Nephron (organoid): ENCODE measurements around the gene ERP27.

Experiments
- H3K27ac Mint-ChIP-seq, 3 experiments: 2 replicates each; pipeline ENCODE4 v1.8.0; 2020; ENCODE audit warnings: mixed read lengths in 3 of 3, mild to moderate bottlenecking in 2 of 3, moderate library complexity in 1 of 3
- H3K27me3 Mint-ChIP-seq: 2 replicates; pipeline ENCODE4 v1.8.0; 2021; ENCODE audit warnings: low read depth, mild to moderate bottlenecking, moderate library complexity, mixed read lengths
- H3K36me3 Mint-ChIP-seq: 2 replicates; pipeline ENCODE4 v1.8.0; 2020; ENCODE audit warnings: low read depth, mixed read lengths
- H3K4me1 Mint-ChIP-seq: 2 replicates; pipeline ENCODE4 v1.8.0; 2020; ENCODE audit warnings: mixed read lengths
- H3K4me3 Mint-ChIP-seq, 3 experiments: 2 replicates each; pipeline ENCODE4 v1.8.0; 2020; ENCODE audit warnings: mild to moderate bottlenecking in 3 of 3, mixed read lengths in 3 of 3, moderate library complexity in 2 of 3
- H3K9me3 Mint-ChIP-seq: 2 replicates; pipeline ENCODE4 v1.8.0; 2020; ENCODE audit warnings: mixed read lengths
- TF ChIP-seq, protein P1 (sequence below), 3 experiments: fragments of 200-600 bp; sonication (generic); IDR thresholded peaks; one replicate each; pipeline ENCODE4 v1.5.0; 2021; ENCODE audit warnings: antibody characterized with exemption in 3 of 3; ENCODE audit not compliant: unreplicated experiment in 3 of 3

The ERP27 gene

DNA sequence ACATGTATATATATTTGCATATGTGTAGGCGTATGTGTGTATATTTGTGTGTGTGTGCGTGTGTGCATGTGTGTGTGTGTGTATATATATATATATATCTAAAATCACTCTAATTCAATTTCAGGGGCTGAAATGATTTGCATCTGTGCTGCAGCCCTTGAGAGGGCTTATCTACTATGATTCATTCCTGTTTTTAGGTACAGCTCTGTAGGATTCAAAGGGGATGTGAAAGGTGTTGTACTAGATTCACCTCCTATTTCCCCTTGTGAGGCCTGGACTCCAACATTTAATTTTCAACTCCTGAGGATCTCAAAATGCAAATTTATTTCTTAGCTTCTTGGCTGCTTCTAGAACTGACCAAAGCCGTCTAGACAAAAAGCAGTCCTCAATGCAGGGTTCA lies 11.1 kb downstream of the ERP27 start:
- Mint-ChIP-seq H3K4me1 (peaks cover 32% of the 10 kb centered on the region), H3K27me3 (no peaks in the 10 kb centered on the region), H3K4me3 (no peak overlapping the region), H3K9me3 (no peaks in the 10 kb centered on the region), H3K27ac (peak overlapping the region in 2 of 3 experiments; percentile 64 to 92), H3K36me3 (no peaks in the 10 kb centered on the region)
- TF ChIP-seq, protein P1, sequence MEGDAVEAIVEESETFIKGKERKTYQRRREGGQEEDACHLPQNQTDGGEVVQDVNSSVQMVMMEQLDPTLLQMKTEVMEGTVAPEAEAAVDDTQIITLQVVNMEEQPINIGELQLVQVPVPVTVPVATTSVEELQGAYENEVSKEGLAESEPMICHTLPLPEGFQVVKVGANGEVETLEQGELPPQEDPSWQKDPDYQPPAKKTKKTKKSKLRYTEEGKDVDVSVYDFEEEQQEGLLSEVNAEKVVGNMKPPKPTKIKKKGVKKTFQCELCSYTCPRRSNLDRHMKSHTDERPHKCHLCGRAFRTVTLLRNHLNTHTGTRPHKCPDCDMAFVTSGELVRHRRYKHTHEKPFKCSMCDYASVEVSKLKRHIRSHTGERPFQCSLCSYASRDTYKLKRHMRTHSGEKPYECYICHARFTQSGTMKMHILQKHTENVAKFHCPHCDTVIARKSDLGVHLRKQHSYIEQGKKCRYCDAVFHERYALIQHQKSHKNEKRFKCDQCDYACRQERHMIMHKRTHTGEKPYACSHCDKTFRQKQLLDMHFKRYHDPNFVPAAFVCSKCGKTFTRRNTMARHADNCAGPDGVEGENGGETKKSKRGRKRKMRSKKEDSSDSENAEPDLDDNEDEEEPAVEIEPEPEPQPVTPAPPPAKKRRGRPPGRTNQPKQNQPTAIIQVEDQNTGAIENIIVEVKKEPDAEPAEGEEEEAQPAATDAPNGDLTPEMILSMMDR (IDR thresholded peaks at IDR 0.05; ENCODE audit: unreplicated experiment in 3 of 3): no peak

DNA sequence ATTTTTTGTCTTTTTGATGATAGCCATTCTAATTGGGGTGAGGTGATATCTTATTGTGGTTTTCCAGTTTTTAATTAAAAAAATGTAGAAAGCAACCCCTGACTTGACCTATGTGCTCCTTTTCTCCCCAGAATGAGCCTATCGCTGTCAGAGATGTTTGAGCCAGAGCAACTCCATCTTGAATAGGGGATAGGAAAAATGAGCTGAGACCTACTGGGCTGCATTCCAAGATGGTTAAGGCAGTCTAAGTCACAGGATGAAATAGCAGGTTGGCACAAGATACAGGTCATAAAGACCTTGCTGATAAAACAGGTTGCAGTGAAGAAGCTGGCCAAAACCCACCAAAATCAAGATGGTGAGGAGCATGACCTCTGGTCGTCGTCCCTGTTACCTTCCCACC lies 13.8 kb downstream of the ERP27 start:
- Mint-ChIP-seq H3K27ac (no peak overlapping the region), H3K27me3 (no peaks in the 10 kb centered on the region), H3K9me3 (no peaks in the 10 kb centered on the region), H3K36me3 (no peaks in the 10 kb centered on the region), H3K4me1 (peaks cover 23% of the 10 kb centered on the region), H3K4me3 (no peak overlapping the region)
- TF ChIP-seq, protein P1 (IDR thresholded peaks at IDR 0.05; ENCODE audit: unreplicated experiment in 3 of 3): no peak

DNA sequence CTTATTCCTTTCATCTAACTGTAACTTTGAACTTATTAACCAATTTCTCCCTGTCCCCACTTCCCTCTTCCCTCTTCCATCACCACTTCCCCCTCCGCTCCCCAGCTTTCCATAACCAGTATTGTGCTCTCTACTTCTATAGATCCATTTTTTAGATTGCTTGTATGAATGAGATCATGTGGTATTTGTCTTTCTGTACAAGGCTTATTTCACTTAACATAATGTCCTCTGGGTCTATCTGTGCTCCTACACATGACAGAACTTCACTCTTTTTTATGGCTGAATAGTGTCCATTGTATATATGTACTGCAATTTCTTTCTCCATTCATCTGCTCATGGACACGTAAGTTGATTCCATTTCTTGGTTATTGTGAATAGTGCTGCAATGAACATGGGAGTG lies 14.4 kb downstream of the ERP27 start:
- Mint-ChIP-seq H3K27ac (no peak overlapping the region), H3K36me3 (no peaks in the 10 kb centered on the region), H3K27me3 (no peaks in the 10 kb centered on the region), H3K4me1 (peaks cover 22% of the 10 kb centered on the region), H3K4me3 (no peak overlapping the region), H3K9me3 (no peaks in the 10 kb centered on the region)
- TF ChIP-seq, protein P1 (IDR thresholded peaks at IDR 0.05; ENCODE audit: unreplicated experiment in 3 of 3): no peak

DNA sequence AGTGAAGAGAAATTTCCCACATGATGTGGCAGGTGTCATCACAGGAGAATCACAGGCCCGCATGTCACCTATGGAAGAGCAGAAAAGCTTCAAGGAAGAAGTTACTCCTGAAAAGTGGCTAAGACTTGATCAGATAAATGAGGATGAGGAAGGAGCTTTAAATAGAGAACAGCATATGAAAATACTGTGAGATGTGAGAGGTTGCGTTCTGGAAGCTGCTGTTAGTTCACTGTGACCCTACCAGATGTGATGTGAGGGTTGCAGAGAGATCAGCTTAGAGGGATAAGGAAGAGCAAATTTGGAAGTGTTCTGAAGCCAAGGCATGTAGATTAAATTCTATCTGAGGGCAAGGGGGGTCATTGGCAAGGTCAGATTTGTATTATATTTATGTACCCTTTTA lies 17.1 kb downstream of the ERP27 start:
- TF ChIP-seq, protein P1 (IDR thresholded peaks at IDR 0.05; ENCODE audit: unreplicated experiment in 3 of 3): no peak
- H3K27me3 Mint-ChIP-seq: no peaks in the 10 kb centered on the region

DNA sequence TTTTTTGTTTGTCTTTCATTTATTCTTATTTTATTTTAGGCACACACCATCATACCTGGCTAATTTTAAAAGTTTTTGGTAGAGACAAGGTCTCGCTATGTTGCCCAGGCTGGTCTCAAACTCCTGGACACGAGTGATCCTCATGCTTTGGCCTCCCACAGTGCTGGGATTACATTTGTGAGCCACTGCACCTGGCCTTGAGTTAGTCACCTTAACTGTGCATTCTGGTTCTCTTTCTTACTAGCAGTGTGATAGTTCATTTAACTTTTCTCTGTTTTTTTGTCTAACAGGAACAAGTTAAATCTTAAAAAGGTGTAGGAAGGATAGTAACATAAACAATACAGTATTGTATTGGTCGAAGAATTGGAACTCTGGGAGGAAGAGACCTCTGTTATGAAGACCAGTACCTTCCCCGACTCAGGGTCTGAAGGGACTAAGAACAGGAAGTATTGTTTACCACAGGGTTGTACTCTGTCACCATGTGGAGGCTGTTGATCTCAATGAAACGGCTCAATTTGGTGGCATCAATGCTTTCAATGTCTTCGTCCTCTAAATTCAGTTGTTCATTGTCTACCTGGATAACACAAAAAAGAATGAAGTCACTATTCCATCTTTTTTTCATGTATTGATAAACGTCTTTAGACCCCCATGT lies 17.7 kb downstream of the ERP27 start:
- Mint-ChIP-seq H3K27me3 (no peaks in the 10 kb centered on the region), H3K4me3 (no peak overlapping the region), H3K27ac (no peak overlapping the region), H3K36me3 (no peaks in the 10 kb centered on the region), H3K4me1 (peaks cover 2% of the 10 kb centered on the region), H3K9me3 (no peaks in the 10 kb centered on the region)
- TF ChIP-seq, protein P1 (IDR thresholded peaks at IDR 0.05; ENCODE audit: unreplicated experiment in 3 of 3): no peak

More for the DNA sequence above, 17.1 kb downstream of the ERP27 start:
- Mint-ChIP-seq H3K4me1 (no peaks in the 10 kb centered on the region), H3K9me3 (no peaks in the 10 kb centered on the region), H3K36me3 (no peaks in the 10 kb centered on the region), H3K27ac (no peak overlapping the region), H3K4me3 (no peak overlapping the region)

DNA sequence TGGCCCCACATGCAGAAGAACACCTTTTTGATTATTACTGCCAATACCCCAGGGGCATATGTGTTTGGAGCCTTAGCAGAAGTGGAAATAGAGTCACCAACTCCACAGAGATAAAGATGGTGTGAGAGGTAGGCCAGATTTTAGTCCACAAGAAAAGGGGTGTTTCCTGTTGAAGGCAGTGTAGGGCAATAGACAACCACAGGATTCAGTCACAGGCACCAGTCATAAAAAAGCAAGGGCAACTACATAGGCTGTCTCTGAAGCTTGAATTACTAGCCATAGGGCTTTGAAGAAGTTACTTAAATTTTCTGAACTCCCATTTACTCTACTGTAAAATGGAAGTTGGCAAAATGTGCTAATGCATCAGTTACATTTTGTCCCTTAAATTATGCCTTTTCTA lies 18.9 kb downstream of the ERP27 start:
- Mint-ChIP-seq H3K27me3 (no peaks in the 10 kb centered on the region), H3K4me3 (no peak overlapping the region), H3K27ac (no peak overlapping the region), H3K9me3 (no peaks in the 10 kb centered on the region), H3K4me1 (peaks cover 10% of the 10 kb centered on the region), H3K36me3 (no peaks in the 10 kb centered on the region)
- TF ChIP-seq, protein P1 (IDR thresholded peaks at IDR 0.05; ENCODE audit: unreplicated experiment in 3 of 3): no peak
